Measurements from ENCODE around the gene MCTP1. TPM values are rescaled to one million over a fixed set of nuclear protein-coding genes. Genes with fewer than 3 reads are reported as not detected.

The MCTP1 gene
- total and polyA plus RNA-seq, 5 donors, result 0.84 to 5.7 (median 4.7) TPM

- DNase-seq (no peak), ATAC-seq (no peak)
- Histone ChIP-seq H3K9me3 (ENCODE audit: control insufficient read depth, low read length) (no peaks in the 10 kb centered on the region), H3K27ac (ENCODE audit: low read length) (no peak overlapping the region), H3K27me3 (ENCODE audit: control insufficient read depth, insufficient read depth) (no peaks in the 10 kb centered on the region), H3K4me3 (ENCODE audit: low read length) (no peak overlapping the region), H3K4me1 (ENCODE audit: control insufficient read depth, insufficient read depth, low read length) (no peaks in the 10 kb centered on the region)
- intact Hi-C loops (cut with DNase I), result no loop called here
Observed at GRCh38 chr5:95072281-95072680, 212.6 kb downstream of the MCTP1 start.

DNA sequence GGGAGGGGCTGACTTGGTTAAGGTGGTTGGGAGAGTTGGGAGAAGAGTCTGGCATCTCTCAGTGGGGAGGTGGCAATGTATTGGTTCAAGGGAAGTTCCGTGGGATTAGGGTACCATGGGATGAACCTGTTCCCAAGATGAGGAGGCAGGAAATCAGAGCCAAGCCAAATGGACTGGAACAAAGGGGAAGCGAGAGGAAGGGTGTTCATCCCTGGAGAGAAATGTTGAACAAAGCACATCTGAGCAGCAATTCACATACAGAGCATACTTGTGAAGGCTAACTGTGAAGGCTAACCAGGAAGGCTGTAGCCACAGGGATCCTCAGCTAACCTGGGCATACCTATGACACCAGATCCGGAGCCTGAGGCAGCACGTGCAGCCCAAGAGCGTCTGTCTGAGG lies 214.0 kb downstream of the MCTP1 start:
- DNase-seq (no peak), ATAC-seq (no peak)
- H3K9me3 ChIP-seq (ENCODE audit: control insufficient read depth, low read length), result no peaks in the 10 kb centered on the region
- H3K4me1 ChIP-seq (ENCODE audit: control insufficient read depth, insufficient read depth, low read length), result no peaks in the 10 kb centered on the region
- intact Hi-C loops (cut with DNase I), result no loop called here
- H3K27me3 ChIP-seq (ENCODE audit: control insufficient read depth, insufficient read depth), result no peaks in the 10 kb centered on the region
- H3K4me3 ChIP-seq (ENCODE audit: low read length), result no peak overlapping the region
- H3K27ac ChIP-seq (ENCODE audit: low read length), result no peak overlapping the region
- WGBS, result 78% methylated on average over 5 of the region's 5 CpGs

GRCh38 chr5:95070453-95070852 lies 214.4 kb downstream of the MCTP1 start:
- H3K27me3 ChIP-seq (ENCODE audit: control insufficient read depth, insufficient read depth), result no peaks in the 10 kb centered on the region
- H3K4me3 ChIP-seq (ENCODE audit: low read length), result no peak overlapping the region
- no peaks in the 10 kb centered on the region for H3K9me3 ChIP-seq (ENCODE audit: control insufficient read depth, low read length)
- 94% methylated on average over 2 of the region's 2 CpGs for WGBS
- ATAC-seq (no peak), DNase-seq (peak in 1 of 3 donors; percentile 37)
- H3K27ac ChIP-seq (ENCODE audit: low read length), result no peak overlapping the region
- intact Hi-C loops (cut with DNase I), result no loop called here
- H3K4me1 ChIP-seq (ENCODE audit: control insufficient read depth, insufficient read depth, low read length), result no peaks in the 10 kb centered on the region

DNA sequence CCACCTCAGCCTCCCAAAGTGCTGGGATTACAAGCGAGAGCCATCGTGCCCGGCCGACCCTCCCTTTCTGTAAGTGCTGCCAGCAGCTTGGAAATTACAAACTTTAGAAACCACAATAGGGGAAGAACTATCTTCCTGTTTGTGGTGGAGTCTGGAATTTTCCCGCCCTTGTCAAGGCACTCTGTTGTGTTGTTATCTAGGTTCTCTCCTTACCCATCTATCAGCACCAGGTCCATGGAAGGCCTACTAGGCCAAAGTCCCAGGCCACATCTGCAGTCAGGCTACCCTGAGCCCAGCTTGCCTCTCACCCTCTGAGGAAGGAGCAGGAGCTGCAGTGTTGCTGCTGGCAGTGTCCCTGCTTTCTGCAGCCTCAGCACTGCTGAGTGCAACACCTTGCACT lies 214.9 kb downstream of the MCTP1 start:
- 62% methylated on average over 5 of the region's 5 CpGs for WGBS
- DNase-seq, result peak in 1 of 3 donors; percentile 41
- H3K4me1 ChIP-seq (ENCODE audit: control insufficient read depth, insufficient read depth, low read length), result no peaks in the 10 kb centered on the region
- no peaks in the 10 kb centered on the region for H3K9me3 ChIP-seq (ENCODE audit: control insufficient read depth, low read length)
- ATAC-seq, result peak in 1 of 2 donors; percentile 55
- no peak overlapping the region for H3K27ac ChIP-seq (ENCODE audit: low read length)
- no peak overlapping the region for H3K4me3 ChIP-seq (ENCODE audit: low read length)
- H3K27me3 ChIP-seq (ENCODE audit: control insufficient read depth, insufficient read depth), result no peaks in the 10 kb centered on the region
- intact Hi-C loops (cut with DNase I), result no loop called here

DNA sequence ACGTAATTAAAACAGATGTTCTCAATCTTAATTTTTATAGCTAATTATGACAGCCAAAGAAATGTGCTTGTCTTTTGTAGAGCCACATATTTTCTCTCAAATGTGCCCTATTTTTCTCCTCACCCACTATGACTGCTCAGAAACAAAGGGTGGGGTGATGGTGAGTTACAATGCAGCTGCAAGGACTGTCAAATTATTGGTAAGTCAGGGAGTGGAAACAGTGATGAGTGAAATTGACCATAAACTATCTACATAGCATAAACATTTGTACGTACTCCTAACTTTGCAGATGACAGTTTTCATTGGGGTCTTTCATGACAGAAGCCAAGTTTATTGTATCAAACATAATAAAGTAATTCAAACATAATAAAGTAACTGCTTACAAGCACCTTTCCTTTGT lies 215.9 kb downstream of the MCTP1 start:
- no peak for DNase-seq
- no peak overlapping the region for H3K4me3 ChIP-seq (ENCODE audit: low read length)
- H3K27me3 ChIP-seq (ENCODE audit: control insufficient read depth, insufficient read depth), result no peaks in the 10 kb centered on the region
- ATAC-seq, result no peak
- no peaks in the 10 kb centered on the region for H3K9me3 ChIP-seq (ENCODE audit: control insufficient read depth, low read length)
- intact Hi-C loops (cut with DNase I), result no loop called here
- no peak overlapping the region for H3K27ac ChIP-seq (ENCODE audit: low read length)
- no peaks in the 10 kb centered on the region for H3K4me1 ChIP-seq (ENCODE audit: control insufficient read depth, insufficient read depth, low read length)
- WGBS, result 65% methylated on average over 2 of the region's 2 CpGs

DNA sequence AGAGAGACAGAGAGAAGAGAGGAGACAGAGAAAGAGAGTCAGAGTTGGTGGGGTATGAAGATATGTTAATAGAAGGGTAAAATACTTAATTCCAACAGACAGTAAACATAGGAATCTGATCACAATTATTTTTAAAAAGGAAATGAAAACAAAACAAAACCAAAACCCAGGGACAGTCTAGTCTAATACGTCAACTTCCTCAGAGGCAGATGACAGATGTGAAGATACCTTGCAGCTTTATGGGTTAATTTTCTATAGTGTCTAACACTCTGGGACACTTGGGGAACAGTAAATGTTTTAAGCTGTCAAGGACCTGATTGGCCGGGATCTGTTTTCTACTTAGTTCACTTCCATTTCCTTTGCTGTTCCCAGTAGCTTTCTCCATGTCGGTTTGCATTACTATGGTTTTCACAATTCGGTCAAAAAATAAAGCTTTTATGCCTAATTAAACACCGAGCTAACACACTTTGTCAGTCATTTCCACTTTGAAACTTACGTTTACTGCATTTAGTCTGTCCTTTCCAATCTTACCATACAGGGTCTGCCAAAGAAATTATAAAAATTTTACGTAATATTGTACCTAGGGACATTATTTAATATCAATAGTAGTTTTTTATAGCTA lies 216.5 kb downstream of the MCTP1 start:
- WGBS, result 70% methylated on average over 7 of the region's 7 CpGs
- intact Hi-C loops (cut with DNase I), result no loop called here
- H3K4me1 ChIP-seq (ENCODE audit: control insufficient read depth, insufficient read depth, low read length), result no peaks in the 10 kb centered on the region
- ATAC-seq, result no peak
- H3K4me3 ChIP-seq (ENCODE audit: low read length), result no peak overlapping the region
- no peaks in the 10 kb centered on the region for H3K27me3 ChIP-seq (ENCODE audit: control insufficient read depth, insufficient read depth)
- no peak overlapping the region for H3K27ac ChIP-seq (ENCODE audit: low read length)
- H3K9me3 ChIP-seq (ENCODE audit: control insufficient read depth, low read length), result no peaks in the 10 kb centered on the region
- DNase-seq, result no peak

DNA sequence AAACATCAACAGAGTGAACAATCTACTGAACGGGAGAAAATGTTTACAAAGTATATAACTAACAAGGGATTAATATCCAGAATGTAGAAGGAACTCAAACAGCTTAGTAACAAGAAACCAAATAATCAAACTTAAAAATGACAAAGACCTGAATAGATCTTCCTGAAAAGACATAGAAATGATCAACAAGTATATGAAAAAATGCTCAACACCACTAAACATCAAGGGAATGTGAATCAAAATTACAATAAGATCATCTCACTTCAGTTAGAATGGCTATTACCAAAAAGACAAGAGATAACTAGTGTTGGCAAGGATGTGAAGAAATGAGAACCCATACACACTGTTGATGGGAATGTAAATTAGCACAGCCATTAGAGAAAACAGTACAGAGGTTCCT lies 218.8 kb downstream of the MCTP1 start:
- WGBS, result 81% methylated on average over 1 of the region's 1 CpG
- intact Hi-C loops (cut with DNase I), result no loop called here
- Histone ChIP-seq H3K27ac (ENCODE audit: low read length) (no peak overlapping the region), H3K4me1 (ENCODE audit: control insufficient read depth, insufficient read depth, low read length) (no peaks in the 10 kb centered on the region), H3K4me3 (ENCODE audit: low read length) (no peak overlapping the region), H3K9me3 (ENCODE audit: control insufficient read depth, low read length) (no peaks in the 10 kb centered on the region), H3K27me3 (ENCODE audit: control insufficient read depth, insufficient read depth) (no peaks in the 10 kb centered on the region)
- no peak for ATAC-seq
- DNase-seq, result no peak

DNA sequence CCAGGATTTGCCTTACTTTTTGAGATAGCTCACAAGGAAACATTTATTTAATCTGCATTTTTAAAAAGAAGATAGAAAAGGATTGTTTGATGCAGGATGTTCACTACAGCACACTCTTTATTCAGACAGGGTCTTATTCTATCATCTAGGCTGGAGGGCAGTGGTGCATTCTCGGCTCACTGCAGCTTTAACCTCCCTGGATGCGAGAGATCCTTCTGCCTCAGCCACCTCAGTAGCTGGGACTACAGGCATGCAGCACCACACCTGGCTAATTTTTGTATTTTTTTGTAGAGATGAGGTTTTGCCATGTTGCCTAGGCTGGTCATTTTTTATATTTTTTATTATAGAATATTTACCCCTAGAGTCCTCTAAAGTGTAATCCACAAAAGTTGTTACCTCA lies 221.4 kb downstream of the MCTP1 start:
- Histone ChIP-seq H3K4me3 (ENCODE audit: low read length) (no peak overlapping the region), H3K27ac (ENCODE audit: low read length) (no peak overlapping the region), H3K9me3 (ENCODE audit: control insufficient read depth, low read length) (no peaks in the 10 kb centered on the region), H3K27me3 (ENCODE audit: control insufficient read depth, insufficient read depth) (no peaks in the 10 kb centered on the region), H3K4me1 (ENCODE audit: control insufficient read depth, insufficient read depth, low read length) (no peaks in the 10 kb centered on the region)
- intact Hi-C loops (cut with DNase I), result no loop called here
- 84% methylated on average over 2 of the region's 2 CpGs for WGBS
- DNase-seq (no peak), ATAC-seq (no peak)

DNA sequence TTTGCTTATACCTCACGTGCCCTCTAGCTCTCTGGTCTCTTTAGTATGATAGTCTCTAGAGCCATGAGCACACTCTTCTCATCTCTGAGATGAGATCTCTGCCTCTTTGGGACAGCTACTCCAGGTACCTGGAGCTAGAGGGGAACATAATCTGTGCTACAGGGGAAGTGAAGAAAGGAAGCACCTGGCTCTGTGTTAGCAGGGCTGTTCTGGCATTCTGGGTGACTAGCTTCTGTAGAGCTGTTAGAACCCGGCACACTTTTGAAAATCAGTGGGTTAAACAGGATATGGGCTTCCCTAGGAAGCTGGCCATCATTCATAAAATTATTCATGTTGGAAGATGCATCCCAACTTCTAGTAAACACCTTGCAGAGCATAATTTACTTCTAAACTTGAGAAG lies 224.8 kb downstream of the MCTP1 start:
- no peak for ATAC-seq
- H3K4me3 ChIP-seq (ENCODE audit: low read length), result no peak overlapping the region
- no peaks in the 10 kb centered on the region for H3K9me3 ChIP-seq (ENCODE audit: control insufficient read depth, low read length)
- intact Hi-C loops (cut with DNase I), result no loop called here
- H3K4me1 ChIP-seq (ENCODE audit: control insufficient read depth, insufficient read depth, low read length), result no peaks in the 10 kb centered on the region
- no peak for DNase-seq
- H3K27ac ChIP-seq (ENCODE audit: low read length), result no peak overlapping the region
- no peaks in the 10 kb centered on the region for H3K27me3 ChIP-seq (ENCODE audit: control insufficient read depth, insufficient read depth)
- 26% methylated on average over 2 of the region's 2 CpGs for WGBS

DNA sequence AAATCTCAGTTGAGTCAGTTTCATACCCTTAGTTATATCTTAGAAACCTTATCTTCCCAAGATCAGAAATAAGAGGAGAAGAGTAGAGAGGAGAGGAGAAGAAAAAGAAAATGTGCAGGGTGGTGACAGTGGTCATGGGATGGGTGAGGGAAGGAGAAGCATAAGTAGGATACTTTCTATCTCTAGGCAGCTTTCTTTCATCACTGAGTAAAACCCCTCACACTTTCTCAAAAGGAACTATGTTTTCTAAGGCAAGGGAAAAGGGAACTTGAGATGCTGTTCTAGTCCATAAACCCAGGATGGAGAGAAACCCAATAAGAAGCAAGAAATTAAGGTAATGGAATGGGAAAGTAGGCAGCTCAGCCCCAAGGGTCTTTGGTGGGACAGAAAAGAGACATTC lies 225.3 kb downstream of the MCTP1 start:
- H3K4me3 ChIP-seq (ENCODE audit: low read length), result no peak overlapping the region
- ATAC-seq, result no peak
- no peaks in the 10 kb centered on the region for H3K27me3 ChIP-seq (ENCODE audit: control insufficient read depth, insufficient read depth)
- intact Hi-C loops (cut with DNase I), result no loop called here
- H3K4me1 ChIP-seq (ENCODE audit: control insufficient read depth, insufficient read depth, low read length), result no peaks in the 10 kb centered on the region
- H3K9me3 ChIP-seq (ENCODE audit: control insufficient read depth, low read length), result no peaks in the 10 kb centered on the region
- H3K27ac ChIP-seq (ENCODE audit: low read length), result no peak overlapping the region
- DNase-seq, result no peak

GRCh38 chr5:95057615-95058014 lies 227.3 kb downstream of the MCTP1 start:
- Histone ChIP-seq H3K4me1 (ENCODE audit: control insufficient read depth, insufficient read depth, low read length) (no peaks in the 10 kb centered on the region), H3K9me3 (ENCODE audit: control insufficient read depth, low read length) (no peaks in the 10 kb centered on the region), H3K27ac (ENCODE audit: low read length) (no peak overlapping the region), H3K4me3 (ENCODE audit: low read length) (no peak overlapping the region), H3K27me3 (ENCODE audit: control insufficient read depth, insufficient read depth) (no peaks in the 10 kb centered on the region)
- intact Hi-C loops (cut with DNase I), result no loop called here
- ATAC-seq (no peak), DNase-seq (no peak)
- 81% methylated on average over 5 of the region's 5 CpGs for WGBS

GRCh38 chr5:95053253-95053652 lies 231.6 kb downstream of the MCTP1 start:
- Histone ChIP-seq H3K27ac (ENCODE audit: low read length) (no peak overlapping the region), H3K4me1 (ENCODE audit: control insufficient read depth, insufficient read depth, low read length) (no peaks in the 10 kb centered on the region), H3K9me3 (ENCODE audit: control insufficient read depth, low read length) (no peaks in the 10 kb centered on the region), H3K27me3 (ENCODE audit: control insufficient read depth, insufficient read depth) (no peaks in the 10 kb centered on the region), H3K4me3 (ENCODE audit: low read length) (no peak overlapping the region)
- intact Hi-C loops (cut with DNase I), result no loop called here
- no peak for ATAC-seq
- WGBS, result 89% methylated on average over 7 of the region's 7 CpGs
- DNase-seq, result no peak
